ENCODE results near the gene CSF1.
A peak's percentile ranks its signal among the peaks of the same experiment; 100 is the strongest.

Gene CSF1

DNA sequence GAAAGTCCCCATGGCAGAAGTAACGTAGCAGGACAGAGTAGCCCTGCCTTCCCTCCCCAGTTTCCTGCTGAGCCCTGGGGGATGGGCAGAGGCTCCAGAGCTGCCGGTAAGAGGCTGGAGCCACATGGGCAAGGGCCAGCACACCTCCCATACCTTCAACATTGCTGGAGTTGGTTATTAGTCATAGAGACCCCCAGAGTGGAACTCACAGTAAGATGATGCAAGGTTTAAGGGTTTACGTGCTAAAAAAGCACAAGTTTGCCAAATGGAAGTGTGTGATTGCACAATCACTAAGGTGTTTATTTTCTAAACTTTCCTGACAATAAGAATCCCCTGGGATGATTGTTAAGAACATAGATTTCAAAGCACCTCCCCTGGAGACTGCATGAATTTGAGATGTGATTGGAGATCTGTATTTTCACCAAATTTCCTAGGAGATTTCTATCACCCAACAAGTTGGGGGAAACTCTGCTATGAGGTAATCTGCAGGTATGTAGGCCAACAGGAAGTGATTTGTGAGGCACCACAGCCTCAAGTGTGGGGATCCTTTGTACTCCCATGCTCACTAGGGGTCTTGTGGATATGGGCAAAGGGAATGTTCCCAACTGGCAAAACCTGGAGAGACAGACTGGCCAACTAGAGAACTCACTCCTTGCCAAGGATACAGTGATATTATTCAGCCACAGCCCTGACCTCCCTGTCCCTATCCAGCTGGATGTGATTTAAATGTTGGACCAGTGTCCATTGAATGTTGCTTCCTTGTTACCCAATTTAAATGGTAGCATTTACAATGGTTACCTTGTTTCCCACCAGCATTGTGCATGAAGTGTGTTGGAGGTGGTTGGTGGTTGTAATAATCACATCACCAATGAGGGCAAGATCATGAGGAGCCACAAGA, 37.1 kb upstream of the CSF1 start:
- no peak overlapping the region for H2BK5ac ChIP-seq (ENCODE audit: low read length)
- H2BK12ac ChIP-seq (ENCODE audit: low read length), result no peak overlapping the region
- H3K4me2 ChIP-seq (ENCODE audit: insufficient read depth, low read length, poor library complexity, severe bottlenecking), result no peak overlapping the region
- no peak overlapping the region for H3K27ac ChIP-seq (replicated peaks; ENCODE audit: low read length)
- DNase-seq (ENCODE audit: low spot score), result no peak
- no peak overlapping the region for H3K9ac ChIP-seq (ENCODE audit: low read depth, low read length, poor library complexity)
- H3K9me3 ChIP-seq (replicated peaks in 1 of 2; ENCODE audit: control insufficient read depth in 2 of 2, insufficient read depth in 1 of 2, low read depth in 1 of 2, low read length in 2 of 2), result no peaks in the 10 kb centered on the region
- peak overlapping the region; percentile 5 for H2BK15ac ChIP-seq (ENCODE audit: low read length)
- no peaks in the 10 kb centered on the region for H3K27me3 ChIP-seq (ENCODE audit: control insufficient read depth in 3 of 3, insufficient read depth in 3 of 3, low read depth in 1 of 3, low read length in 3 of 3)
- H2AFZ ChIP-seq (ENCODE audit: low read length), result no peak overlapping the region
- no peaks in the 10 kb centered on the region for H3K36me3 ChIP-seq (replicated peaks in 1 of 2; ENCODE audit: control insufficient read depth in 2 of 2, insufficient read depth in 2 of 2, low read length in 2 of 2)
- H3K4ac ChIP-seq (ENCODE audit: low read length), result no peak overlapping the region
- H3K79me1 ChIP-seq (ENCODE audit: low read depth, low read length), result no peaks in the 10 kb centered on the region
- WGBS, 2 donors (ENCODE audit: extremely low coverage in 2 of 2, insufficient read length in 2 of 2, insufficient replicate concordance in 1 of 2), result no CpG with 5 or more reads among the region's 3 CpGs
- H3K4me1 ChIP-seq (ENCODE audit: control insufficient read depth in 2 of 2, insufficient read depth in 1 of 2, low read depth in 1 of 2, low read length in 2 of 2), result peaks cover 26% of the 10 kb centered on the region in 2 donors
- H2AK5ac ChIP-seq (ENCODE audit: low read depth, low read length), result no peak overlapping the region
- H3K23ac ChIP-seq (ENCODE audit: low read depth, low read length, poor library complexity), result no peak overlapping the region
- no peak overlapping the region for H3K4me3 ChIP-seq (ENCODE audit: low read length in 2 of 2)
- H4K8ac ChIP-seq (ENCODE audit: low read depth, low read length), result no peak overlapping the region
- H3K18ac ChIP-seq (ENCODE audit: low read length), result no peak overlapping the region
- no peak overlapping the region for H3K14ac ChIP-seq (ENCODE audit: low read length)
- no peak overlapping the region for H4K91ac ChIP-seq (ENCODE audit: low read depth, low read length, poor library complexity)
- H2BK120ac ChIP-seq (ENCODE audit: low read depth, low read length), result no peak overlapping the region

DNA sequence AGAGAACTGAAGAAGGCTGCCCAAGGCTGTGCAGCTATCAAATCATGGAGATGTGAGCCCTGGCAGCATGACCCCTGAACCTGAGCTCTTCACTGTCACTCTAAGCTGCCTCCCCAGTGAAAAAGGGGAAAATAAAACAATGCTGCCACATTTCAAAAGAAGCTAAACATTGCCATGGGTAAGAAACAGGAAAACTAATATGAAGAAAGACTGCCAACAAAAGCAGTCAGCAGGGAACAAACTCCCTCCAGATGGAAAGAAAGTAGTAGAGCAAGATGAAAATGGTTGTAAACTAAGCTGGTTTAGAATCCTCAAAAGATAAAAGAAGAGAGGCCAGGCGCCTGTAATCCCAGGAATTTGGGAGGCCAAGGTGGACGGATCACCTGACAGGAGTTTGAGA, 36.2 kb upstream of the CSF1 start:
- Histone ChIP-seq H3K18ac (ENCODE audit: low read length) (no peak overlapping the region), H2AFZ (ENCODE audit: low read length) (no peak overlapping the region), H3K9ac (ENCODE audit: low read depth, low read length, poor library complexity) (no peak overlapping the region), H3K4me3 (ENCODE audit: low read length in 2 of 2) (no peak overlapping the region), H3K36me3 (replicated peaks in 1 of 2; ENCODE audit: control insufficient read depth in 2 of 2, insufficient read depth in 2 of 2, low read length in 2 of 2) (no peaks in the 10 kb centered on the region), H4K91ac (ENCODE audit: low read depth, low read length, poor library complexity) (no peak overlapping the region), H2AK5ac (ENCODE audit: low read depth, low read length) (no peak overlapping the region), H2BK5ac (ENCODE audit: low read length) (no peak overlapping the region), H3K23ac (ENCODE audit: low read depth, low read length, poor library complexity) (no peak overlapping the region), H3K79me1 (ENCODE audit: low read depth, low read length) (no peaks in the 10 kb centered on the region), H3K27me3 (ENCODE audit: control insufficient read depth in 3 of 3, insufficient read depth in 3 of 3, low read depth in 1 of 3, low read length in 3 of 3) (no peaks in the 10 kb centered on the region), H2BK12ac (ENCODE audit: low read length) (no peak overlapping the region), H3K14ac (ENCODE audit: low read length) (no peak overlapping the region), H3K9me3 (replicated peaks in 1 of 2; ENCODE audit: control insufficient read depth in 2 of 2, insufficient read depth in 1 of 2, low read depth in 1 of 2, low read length in 2 of 2) (no peaks in the 10 kb centered on the region), H2BK120ac (ENCODE audit: low read depth, low read length) (no peak overlapping the region), H3K4ac (ENCODE audit: low read length) (no peak overlapping the region), H3K27ac (replicated peaks; ENCODE audit: low read length) (peak overlapping the region; percentile 26), H3K4me2 (ENCODE audit: insufficient read depth, low read length, poor library complexity, severe bottlenecking) (no peak overlapping the region), H2BK15ac (ENCODE audit: low read length) (no peak overlapping the region), H4K8ac (ENCODE audit: low read depth, low read length) (no peak overlapping the region), H3K4me1 (ENCODE audit: control insufficient read depth in 2 of 2, insufficient read depth in 1 of 2, low read depth in 1 of 2, low read length in 2 of 2) (peaks cover 26 to 33% of the 10 kb centered on the region in 2 donors)
- no peak for DNase-seq (ENCODE audit: low spot score)
- no CpG with 5 or more reads among the region's 2 CpGs for WGBS, 2 donors (ENCODE audit: extremely low coverage in 2 of 2, insufficient read length in 2 of 2, insufficient replicate concordance in 1 of 2)

DNA sequence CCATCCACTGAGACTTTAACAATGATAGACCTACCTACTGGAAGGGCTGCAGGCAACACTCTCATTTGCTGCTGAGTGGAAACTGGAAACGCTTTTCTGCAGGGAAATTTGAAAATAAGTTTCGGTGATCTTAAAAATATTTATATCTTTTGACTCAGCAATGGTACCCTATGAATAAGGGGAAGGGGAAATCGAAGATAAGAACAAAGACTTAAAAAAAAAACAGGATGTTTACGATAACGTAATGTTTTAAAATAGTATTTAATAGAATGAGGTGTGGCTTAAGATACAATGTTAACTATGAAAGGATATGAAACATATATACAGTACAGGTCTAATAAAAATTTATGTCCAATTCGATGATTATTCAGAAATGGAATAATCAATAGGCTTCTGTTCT, 34.8 kb upstream of the CSF1 start:
- Histone ChIP-seq H2BK120ac (ENCODE audit: low read depth, low read length) (no peak overlapping the region), H2AFZ (ENCODE audit: low read length) (no peak overlapping the region), H2AK5ac (ENCODE audit: low read depth, low read length) (no peak overlapping the region), H3K79me1 (ENCODE audit: low read depth, low read length) (no peaks in the 10 kb centered on the region), H2BK12ac (ENCODE audit: low read length) (no peak overlapping the region), H4K91ac (ENCODE audit: low read depth, low read length, poor library complexity) (no peak overlapping the region), H3K9me3 (replicated peaks in 1 of 2; ENCODE audit: control insufficient read depth in 2 of 2, insufficient read depth in 1 of 2, low read depth in 1 of 2, low read length in 2 of 2) (no peaks in the 10 kb centered on the region), H3K4ac (ENCODE audit: low read length) (no peak overlapping the region), H3K4me2 (ENCODE audit: insufficient read depth, low read length, poor library complexity, severe bottlenecking) (no peak overlapping the region), H3K36me3 (replicated peaks in 1 of 2; ENCODE audit: control insufficient read depth in 2 of 2, insufficient read depth in 2 of 2, low read length in 2 of 2) (no peaks in the 10 kb centered on the region), H2BK15ac (ENCODE audit: low read length) (no peak overlapping the region), H3K9ac (ENCODE audit: low read depth, low read length, poor library complexity) (no peak overlapping the region), H3K4me3 (ENCODE audit: low read length in 2 of 2) (no peak overlapping the region), H3K18ac (ENCODE audit: low read length) (no peak overlapping the region), H3K27ac (replicated peaks; ENCODE audit: low read length) (no peak overlapping the region), H2BK5ac (ENCODE audit: low read length) (no peak overlapping the region), H3K14ac (ENCODE audit: low read length) (no peak overlapping the region), H3K23ac (ENCODE audit: low read depth, low read length, poor library complexity) (no peak overlapping the region), H4K8ac (ENCODE audit: low read depth, low read length) (no peak overlapping the region), H3K27me3 (ENCODE audit: control insufficient read depth in 3 of 3, insufficient read depth in 3 of 3, low read depth in 1 of 3, low read length in 3 of 3) (no peaks in the 10 kb centered on the region), H3K4me1 (ENCODE audit: control insufficient read depth in 2 of 2, insufficient read depth in 1 of 2, low read depth in 1 of 2, low read length in 2 of 2) (peaks cover 26 to 36% of the 10 kb centered on the region in 2 donors)
- 100% methylated on average over 2 to 3 of the region's 6 CpGs for WGBS, 2 donors (ENCODE audit: extremely low coverage in 2 of 2, insufficient read length in 2 of 2, insufficient replicate concordance in 1 of 2)
- no peak for DNase-seq (ENCODE audit: low spot score)

DNA sequence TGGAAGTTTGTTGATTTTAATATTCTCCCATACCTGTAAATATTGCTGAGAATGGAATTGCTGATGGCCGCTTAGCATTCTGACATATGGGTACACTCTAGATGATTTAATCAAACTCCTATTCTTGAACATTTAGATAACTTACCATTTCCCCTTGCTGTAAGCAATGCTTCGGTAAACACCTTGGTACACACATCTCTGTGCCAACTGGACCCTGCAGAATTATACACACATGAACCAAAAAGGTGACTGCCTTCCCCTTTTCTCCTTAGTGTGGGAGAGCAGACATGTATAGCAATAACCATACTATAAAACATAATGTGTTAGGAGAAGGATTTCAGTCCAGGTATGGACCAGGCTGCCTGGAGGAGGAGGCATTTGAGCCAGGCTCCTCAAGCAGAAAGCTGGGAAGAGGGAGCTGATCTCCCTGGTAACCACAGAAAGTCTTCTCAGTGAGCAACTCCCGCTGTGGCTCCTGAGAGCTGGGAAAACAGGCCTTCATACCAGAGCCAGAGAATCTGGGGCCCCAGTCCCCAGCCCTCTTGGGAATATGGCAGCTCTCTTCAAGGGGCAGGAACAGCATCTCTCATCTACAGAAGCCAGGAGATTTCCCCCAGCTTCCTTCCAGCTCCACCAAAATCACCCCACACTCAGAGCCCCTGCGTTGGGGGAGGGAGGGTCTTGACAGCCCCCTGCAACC, 33.9 kb upstream of the CSF1 start:
- Histone ChIP-seq H3K36me3 (replicated peaks in 1 of 2; ENCODE audit: control insufficient read depth in 2 of 2, insufficient read depth in 2 of 2, low read length in 2 of 2) (no peaks in the 10 kb centered on the region), H3K27ac (replicated peaks; ENCODE audit: low read length) (peak overlapping the region; percentile 76), H4K91ac (ENCODE audit: low read depth, low read length, poor library complexity) (no peak overlapping the region), H3K4ac (ENCODE audit: low read length) (peak overlapping the region; percentile 96), H3K14ac (ENCODE audit: low read length) (no peak overlapping the region), H2BK120ac (ENCODE audit: low read depth, low read length) (peak overlapping the region; percentile 34), H2AFZ (ENCODE audit: low read length) (peak overlapping the region; percentile 92), H3K4me3 (ENCODE audit: low read length in 2 of 2) (peak overlapping the region in 1 of 2 donors; percentile 34), H3K4me2 (ENCODE audit: insufficient read depth, low read length, poor library complexity, severe bottlenecking) (peak overlapping the region; percentile 21), H2AK5ac (ENCODE audit: low read depth, low read length) (no peak overlapping the region), H3K18ac (ENCODE audit: low read length) (peak overlapping the region; percentile 87), H3K4me1 (ENCODE audit: control insufficient read depth in 2 of 2, insufficient read depth in 1 of 2, low read depth in 1 of 2, low read length in 2 of 2) (peaks cover 27 to 45% of the 10 kb centered on the region in 2 donors), H2BK12ac (ENCODE audit: low read length) (peak overlapping the region; percentile 43), H3K9ac (ENCODE audit: low read depth, low read length, poor library complexity) (peak overlapping the region; percentile 27), H2BK5ac (ENCODE audit: low read length) (no peak overlapping the region), H3K79me1 (ENCODE audit: low read depth, low read length) (no peaks in the 10 kb centered on the region), H3K27me3 (ENCODE audit: control insufficient read depth in 3 of 3, insufficient read depth in 3 of 3, low read depth in 1 of 3, low read length in 3 of 3) (no peaks in the 10 kb centered on the region), H4K8ac (ENCODE audit: low read depth, low read length) (no peak overlapping the region), H3K9me3 (replicated peaks in 1 of 2; ENCODE audit: control insufficient read depth in 2 of 2, insufficient read depth in 1 of 2, low read depth in 1 of 2, low read length in 2 of 2) (no peaks in the 10 kb centered on the region), H2BK15ac (ENCODE audit: low read length) (peak overlapping the region; percentile 90), H3K23ac (ENCODE audit: low read depth, low read length, poor library complexity) (no peak overlapping the region)
- no peak for DNase-seq (ENCODE audit: low spot score)
- WGBS, 2 donors (ENCODE audit: extremely low coverage in 2 of 2, insufficient read length in 2 of 2, insufficient replicate concordance in 1 of 2), result no CpG with 5 or more reads among the region's 4 CpGs

Measured in neuronal stem cell (in vitro differentiated cells).